NK-92 treated with Interleukin-12 subunit alpha and Interleukin-12 subunit beta, amount 100 ng/mL, for 24 hours (cell line): ENCODE data around the gene SNX10.
A peak's percentile ranks its signal among the peaks of the same experiment; 100 is the strongest.
"Not testable (repeated sequence)": the region's sequence is repeated elsewhere in the genome, so short reads cannot be mapped to it uniquely, and the experiment has no call there.

Experiments used
- DNase-seq: peaks from one replicate; lab custom pipeline; 2025; lab: John Stamatoyannopoulos, UW

SNX10 gene, protein sequence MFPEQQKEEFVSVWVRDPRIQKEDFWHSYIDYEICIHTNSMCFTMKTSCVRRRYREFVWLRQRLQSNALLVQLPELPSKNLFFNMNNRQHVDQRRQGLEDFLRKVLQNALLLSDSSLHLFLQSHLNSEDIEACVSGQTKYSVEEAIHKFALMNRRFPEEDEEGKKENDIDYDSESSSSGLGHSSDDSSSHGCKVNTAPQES

GRCh38 chr7:26291699-26292538 lies at the start of gene SNX10:
TSS of gene SNX10 (plus strand) at chr7:26291862. CDS start at chr7:26346443, 54,581 bp downstream.
- peak; percentile 62 for DNase-seq

DNA sequence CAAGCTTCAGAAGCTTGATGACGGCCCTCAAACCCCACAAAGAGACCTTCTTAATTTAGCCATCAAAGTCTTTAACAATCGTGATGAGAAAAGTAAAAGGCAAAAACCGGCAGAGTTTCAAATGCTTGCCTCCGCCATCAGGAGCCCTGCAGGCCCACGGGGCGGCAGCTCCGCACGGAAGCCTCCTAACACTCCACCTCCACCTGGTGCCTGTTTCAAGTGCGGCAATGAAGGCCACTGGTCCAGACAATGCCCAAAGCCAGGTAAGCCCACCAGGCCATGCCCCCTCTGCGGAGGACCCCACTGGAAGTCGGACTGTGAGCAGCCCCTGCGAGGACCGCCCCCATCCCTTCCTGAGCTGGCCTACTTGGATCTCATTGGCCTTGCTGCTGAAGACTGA lies 46.5 kb upstream of the SNX10 start:
- DNase-seq = no peak

DNA sequence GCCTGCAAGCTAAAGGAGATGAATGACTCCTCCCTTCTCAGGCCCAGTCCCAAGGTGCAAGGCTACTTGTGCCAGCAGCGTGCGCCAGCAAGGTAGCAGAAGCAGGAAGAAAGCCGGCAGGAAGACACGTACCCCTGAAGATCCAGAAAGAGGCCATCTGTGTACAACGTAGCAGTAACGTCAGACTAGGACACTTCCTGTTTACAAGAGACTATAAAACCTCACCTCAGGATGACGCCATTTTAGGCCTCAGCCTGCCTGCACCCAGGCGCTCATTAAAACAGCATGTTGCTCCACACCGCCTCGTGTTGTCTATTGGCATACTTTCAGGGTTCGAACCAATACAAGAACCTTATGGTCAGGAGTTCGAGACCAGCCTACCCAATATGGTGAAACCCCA lies 41.4 kb upstream of the SNX10 start:
- no peak for DNase-seq

DNA sequence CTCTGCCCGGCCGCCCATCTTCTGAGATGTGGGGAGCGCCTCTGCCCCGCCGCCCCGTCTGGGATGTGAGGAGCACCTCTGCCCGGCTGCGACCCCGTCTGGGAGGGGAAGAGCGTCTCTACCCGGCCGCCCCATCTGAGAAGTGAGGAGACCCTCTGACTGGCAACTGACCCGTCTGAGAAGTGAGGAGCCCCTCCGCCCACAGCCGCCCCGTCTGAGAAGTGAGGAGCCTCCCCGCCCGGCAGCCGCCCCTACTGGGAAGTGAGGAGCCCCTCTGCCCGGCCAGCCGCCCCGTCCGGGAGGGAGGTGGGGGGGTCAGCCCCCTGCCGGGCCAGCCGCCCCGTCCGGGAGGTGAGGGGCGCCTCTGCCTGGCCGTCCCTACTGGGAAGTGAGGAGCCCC lies 29.8 kb upstream of the SNX10 start:
- not testable (repeated sequence) for DNase-seq

DNA sequence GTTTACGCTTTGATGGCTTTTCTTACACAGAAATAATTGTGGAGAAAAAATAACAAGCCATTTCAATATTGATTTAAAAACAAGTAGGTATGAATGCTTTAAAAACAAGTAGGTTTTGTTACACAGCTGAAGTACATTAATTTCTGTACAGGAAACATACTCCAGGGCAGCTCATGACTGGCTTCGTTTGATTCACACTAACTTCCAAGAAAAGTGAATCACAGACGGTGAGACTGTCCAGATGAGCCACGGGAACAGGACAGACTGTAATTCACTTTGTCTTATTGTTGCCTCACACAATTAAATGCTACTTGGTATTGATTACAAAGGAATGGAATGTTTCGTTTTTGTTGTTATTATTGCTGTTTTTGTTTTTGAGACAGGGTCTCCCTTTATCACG lies 26.6 kb upstream of the SNX10 start:
- DNase-seq = no peak

GRCh38 chr7:26265499-26266075 lies 26.1 kb upstream of the SNX10 start:
- no peak for DNase-seq

- no peak for DNase-seq
Measured at GRCh38 chr7:26267601-26268166, 24.0 kb upstream of the SNX10 start.

DNA sequence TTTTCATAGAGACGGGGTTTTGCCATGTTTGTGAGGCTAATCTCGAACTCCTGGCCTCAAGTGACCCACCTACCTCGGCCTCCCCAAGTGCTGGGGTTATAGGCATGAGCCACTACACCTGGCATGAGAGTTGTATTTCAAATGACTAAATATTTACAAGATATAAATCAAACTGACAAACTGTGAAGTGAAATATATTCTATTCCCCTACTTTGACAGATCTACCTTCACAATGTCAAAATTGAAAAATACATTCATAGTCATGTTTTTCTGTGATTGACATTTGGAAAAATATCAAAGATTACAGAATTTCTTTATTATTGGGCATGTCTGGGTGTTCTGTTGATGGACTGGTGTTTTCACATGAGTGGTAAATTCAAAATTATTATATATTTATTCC lies 16.4 kb upstream of the SNX10 start:
- DNase-seq = no peak

- DNase-seq = no peak
Measured at GRCh38 chr7:26278770-26279169, 12.9 kb upstream of the SNX10 start.

DNA sequence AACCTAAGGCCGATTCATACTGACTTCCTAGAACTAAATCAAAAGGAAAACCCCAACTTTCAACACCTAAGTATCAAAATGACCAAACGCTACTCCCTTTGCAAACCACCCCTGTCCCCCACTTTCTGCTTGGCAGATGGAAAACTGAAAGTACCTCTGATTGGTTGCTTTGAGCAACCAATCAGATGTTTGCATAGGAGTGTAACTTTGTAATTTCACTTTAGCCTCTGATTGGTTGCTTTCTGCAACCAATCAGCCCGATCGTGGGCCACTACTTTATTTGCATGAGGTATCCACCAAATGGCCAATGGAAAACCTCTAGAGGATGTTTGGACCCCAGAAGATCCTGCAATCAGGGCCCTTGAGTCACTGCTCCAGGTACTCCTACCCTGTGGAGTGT lies 12.3 kb upstream of the SNX10 start:
- no peak for DNase-seq

GRCh38 chr7:26280097-26280496 lies 11.6 kb upstream of the SNX10 start:
- no peak for DNase-seq

DNA sequence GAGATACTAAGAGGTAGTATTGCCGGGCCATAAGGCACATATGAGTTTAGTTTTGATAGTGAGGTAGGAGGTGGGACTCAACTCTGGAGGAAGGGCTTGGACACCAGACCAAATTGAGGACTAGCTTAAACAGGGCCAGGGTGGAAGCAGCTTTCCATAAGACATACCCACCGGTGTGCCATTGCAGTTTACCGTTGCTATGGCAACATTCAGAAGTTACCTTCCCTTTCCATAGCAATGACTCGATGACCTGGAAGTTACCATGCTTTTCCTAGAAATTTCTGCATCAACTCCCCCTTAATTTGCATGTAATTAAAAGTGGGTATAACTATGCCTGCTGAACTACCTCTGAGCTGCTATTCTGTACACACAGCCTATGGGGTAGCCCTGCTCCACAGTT lies 10.9 kb upstream of the SNX10 start:
- no peak for DNase-seq

GRCh38 chr7:26284477-26284876 lies 7.2 kb upstream of the SNX10 start:
- no peak for DNase-seq

GRCh38 chr7:26284995-26285632 lies 6.5 kb upstream of the SNX10 start:
- DNase-seq = no peak

GRCh38 chr7:26286157-26286556 lies 5.5 kb upstream of the SNX10 start:
- DNase-seq = no peak

GRCh38 chr7:26288126-26288525 lies 3.5 kb upstream of the SNX10 start:
- not testable (repeated sequence) for DNase-seq

GRCh38 chr7:26291251-26291650 lies 411 bp upstream of the SNX10 start:
- no peak for DNase-seq

DNA sequence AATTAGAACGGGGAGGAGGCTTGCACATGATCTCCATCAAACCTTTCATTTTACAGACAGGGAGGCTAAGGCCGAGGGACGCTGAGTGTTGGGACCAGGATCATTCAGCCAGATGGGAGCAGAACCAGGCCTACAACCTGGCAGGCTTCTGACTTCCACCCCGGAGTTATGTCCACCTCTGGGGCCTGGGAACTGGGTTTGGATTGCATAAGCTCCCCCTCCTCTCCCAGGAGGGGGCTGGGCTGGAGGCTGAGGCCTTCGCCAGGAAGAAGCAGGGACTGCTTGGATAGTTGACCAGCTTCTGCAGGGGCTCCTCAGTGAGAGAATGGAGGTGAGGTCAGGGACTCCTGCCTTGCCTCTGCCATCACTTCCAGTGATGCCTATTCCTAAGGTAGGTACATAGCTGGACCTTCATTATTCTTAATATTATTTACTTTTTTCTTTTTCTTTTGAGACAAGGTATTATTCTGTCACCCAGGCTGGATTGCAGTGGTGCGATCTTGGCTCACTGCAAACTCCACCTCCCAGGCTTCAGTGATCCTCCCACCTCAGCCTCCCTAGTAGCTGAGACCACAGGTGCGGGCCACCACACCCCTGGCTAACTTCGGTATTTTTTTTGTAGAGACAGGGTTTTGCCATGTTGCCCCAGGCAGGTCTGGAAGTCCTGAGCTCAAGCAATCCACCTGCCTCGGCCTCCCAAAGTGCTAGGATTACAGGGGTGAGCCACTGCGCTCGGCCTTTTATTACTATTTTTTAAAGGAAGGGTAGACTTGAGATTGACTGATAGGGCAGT lies 1.3 kb downstream of the SNX10 start:
- peak; percentile 14 for DNase-seq

DNA sequence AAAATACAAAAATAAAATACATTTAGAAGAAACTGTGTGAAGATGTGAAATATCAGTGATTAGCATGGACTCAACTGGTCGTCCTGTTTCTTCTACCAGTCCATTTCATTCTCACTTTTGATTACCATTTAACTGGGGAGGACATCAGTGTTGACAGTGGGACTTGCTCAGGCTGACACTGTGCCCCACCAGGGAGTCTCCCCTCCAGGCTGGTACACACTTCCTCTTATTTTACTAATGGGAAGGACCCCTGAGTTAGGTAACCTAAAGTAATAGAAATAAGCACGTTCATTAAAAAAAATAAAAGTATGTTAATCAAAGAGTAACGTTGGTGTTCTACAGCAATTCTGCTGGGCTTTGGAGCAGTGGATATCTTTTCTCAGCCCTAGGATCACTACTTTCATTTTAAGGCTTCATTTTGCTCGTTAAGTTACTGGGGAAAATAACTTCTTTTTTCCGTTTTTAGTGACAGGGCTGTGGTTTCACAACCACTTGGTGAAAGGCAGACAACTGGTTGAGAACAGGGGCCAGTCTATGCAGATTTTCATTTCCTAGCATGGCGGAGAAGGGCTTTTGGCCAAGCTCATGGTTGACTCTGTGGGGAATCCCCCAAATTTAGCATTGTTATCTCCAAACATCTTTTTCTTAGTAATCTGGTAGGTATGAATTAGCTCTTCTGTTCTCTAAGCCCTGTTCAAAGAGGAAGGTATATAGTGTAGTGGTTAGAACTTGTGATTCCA lies 2.1 kb downstream of the SNX10 start:
- DNase-seq = peak; percentile 47

DNA sequence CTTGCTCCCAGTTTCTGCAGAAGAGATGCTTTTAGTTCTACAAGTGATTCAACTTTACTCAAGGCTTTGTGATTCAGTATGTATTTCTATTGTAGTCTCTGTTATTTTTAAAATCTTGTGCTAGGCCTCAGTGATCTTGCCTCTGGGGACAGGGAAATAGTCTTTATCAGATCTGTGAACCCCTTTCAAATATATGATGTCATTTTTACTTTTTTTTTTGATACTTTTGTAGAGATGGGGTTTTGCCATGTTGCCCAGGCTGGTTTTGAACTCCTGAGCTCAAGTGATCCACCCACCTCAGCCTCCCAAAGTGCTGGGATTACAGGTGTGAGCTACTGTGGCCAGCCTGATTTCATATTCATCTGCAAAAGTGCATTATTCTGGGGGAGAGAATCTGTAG lies 3.4 kb downstream of the SNX10 start:
- DNase-seq = no peak

DNA sequence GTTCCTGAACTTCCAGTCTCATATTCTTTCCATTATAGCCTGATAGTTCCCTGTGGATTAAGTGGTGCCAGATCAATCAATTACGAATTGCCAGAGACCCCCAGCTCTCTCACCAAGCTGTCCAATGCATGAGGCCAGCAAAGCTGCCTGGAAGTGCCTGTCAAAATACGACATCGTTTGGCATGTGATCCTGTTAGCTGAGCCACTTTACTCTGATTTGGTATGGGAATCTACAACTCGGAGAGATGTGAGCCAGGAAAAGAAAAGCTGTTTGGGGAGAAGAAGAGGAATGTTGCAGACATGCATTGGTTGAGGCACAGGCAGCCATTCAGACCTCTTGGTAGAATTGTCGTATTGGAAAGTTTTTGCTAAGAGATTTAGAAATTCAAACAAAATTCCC lies 3.9 kb downstream of the SNX10 start:
- DNase-seq = no peak
